Body of pancreas (tissue), 4 donors: ENCODE results near the gene POU2AF1.

Experiments used
- CTCF ChIP-seq, 7 experiments: fragments of 450-650 bp in 4 of 7; fragments of 200-600 bp in 3 of 7; sonication (generic) in 3 of 7; IDR thresholded peaks; one replicate each; pipeline ENCODE4 v1.5.1; 2016 to 2019; ENCODE audit warnings: antibody characterized with exemption in 7 of 7
- POLR2A ChIP-seq, 3 donors: fragments of 450-650 bp; IDR thresholded peaks; one replicate each; pipeline ENCODE4 v1.6.1; 2016; ENCODE audit warnings: antibody characterized with exemption in 3 of 3, mild to moderate bottlenecking in 2 of 3

- TF ChIP-seq POLR2A (IDR thresholded peaks at IDR 0.05) = no peak
- no peak for TF ChIP-seq CTCF (IDR thresholded peaks at IDR 0.05)
Observed at GRCh38 chr11:111305162-111305802, 73.8 kb downstream of the POU2AF1 start.
